GM23338 (cell line): Measurements from ENCODE around the gene CDC6. TPM values are rescaled to one million over a fixed set of nuclear protein-coding genes. Genes with fewer than 3 reads are reported as not detected.

Experiments
- ATAC-seq: fragments of 200-7000 bp; cut with Tn5 transposase; 3 replicates; pipeline ENCODE4 v1.9.1; 2020
- DNase-seq: peaks from one replicate; pipeline ENCODE4 v3.0.0-alpha.2; 2015; ENCODE audit warnings: low spot score
- H2AFZ ChIP-seq: fragments of 200-600 bp; sonication (generic); 2 replicates; pipeline ENCODE4 v1.8.0; 2016; ENCODE audit warnings: antibody characterized with exemption, mild to moderate bottlenecking, moderate library complexity
- H3F3A ChIP-seq: fragments of 200-600 bp; sonication (generic); replicated peaks from 2 replicates; pipeline ENCODE4 v1.8.0; 2017; ENCODE audit warnings: antibody characterized with exemption, mixed run types, low read depth
- H3K27ac ChIP-seq: fragments of 200-600 bp; sonication (generic); 2 replicates; pipeline ENCODE4 v1.6.1; 2016; ENCODE audit warnings: low read depth
- H3K27me3 ChIP-seq: fragments of 200-600 bp; sonication (generic); 2 replicates; pipeline ENCODE4 v1.8.0; 2016; ENCODE audit warnings: mild to moderate bottlenecking, mixed run types, moderate library complexity; ENCODE audit not compliant: insufficient read depth
- H3K36me3 ChIP-seq: fragments of 200-600 bp; sonication (generic); 2 replicates; pipeline ENCODE4 v1.8.0; 2016; ENCODE audit warnings: mild to moderate bottlenecking; ENCODE audit not compliant: insufficient read depth
- H3K4me1 ChIP-seq: fragments of 200-600 bp; sonication (generic); 2 replicates; pipeline ENCODE4 v1.8.0; 2016; ENCODE audit warnings: mild to moderate bottlenecking, moderate library complexity; ENCODE audit not compliant: insufficient read depth
- H3K4me2 ChIP-seq: fragments of 200-600 bp; sonication (generic); 2 replicates; pipeline ENCODE4 v1.7.1; 2017; ENCODE audit warnings: mixed run types
- H3K4me3 ChIP-seq: fragments of 200-600 bp; sonication (generic); 2 replicates; pipeline ENCODE4 v1.6.1; 2016; ENCODE audit warnings: mixed run types
- H3K79me2 ChIP-seq: fragments of 200-600 bp; sonication (generic); replicated peaks from 2 replicates; pipeline ENCODE4 v1.8.0; 2017; ENCODE audit warnings: mild to moderate bottlenecking; ENCODE audit not compliant: insufficient read depth
- H3K9me2 ChIP-seq: fragments of 200-600 bp; sonication (generic); 2 replicates; pipeline ENCODE4 v1.8.0; 2017; ENCODE audit not compliant: insufficient read depth
- H4K20me1 ChIP-seq: fragments of 200-600 bp; sonication (generic); replicated peaks from 2 replicates; pipeline ENCODE4 v1.8.0; 2017; ENCODE audit warnings: mild to moderate bottlenecking; ENCODE audit not compliant: insufficient read depth
- H3K27ac Mint-ChIP-seq: 2 replicates; pipeline ENCODE4 v1.8.0; 2020; ENCODE audit warnings: inconsistent platforms, mild to moderate bottlenecking, moderate library complexity, mixed read lengths
- H3K27me3 Mint-ChIP-seq: 3 replicates; pipeline ENCODE4 v1.8.0; 2022; ENCODE audit warnings: low read depth, mild to moderate bottlenecking, moderate library complexity, mixed read lengths, inconsistent platforms; ENCODE audit not compliant: insufficient read depth, poor library complexity
- H3K36me3 Mint-ChIP-seq: 3 replicates; pipeline ENCODE4 v1.8.0; 2021; ENCODE audit warnings: low read depth, mild to moderate bottlenecking, inconsistent platforms, moderate library complexity, mixed read lengths
- H3K4me1 Mint-ChIP-seq: 3 replicates; pipeline ENCODE4 v1.8.0; 2020; ENCODE audit warnings: mild to moderate bottlenecking, inconsistent platforms, mixed read lengths
- H3K4me3 Mint-ChIP-seq: 3 replicates; pipeline ENCODE4 v1.8.0; 2021; ENCODE audit warnings: moderate library complexity, mild to moderate bottlenecking, inconsistent platforms, mixed read lengths
- H3K9me3 Mint-ChIP-seq: 3 replicates; pipeline ENCODE4 v1.8.0; 2020; ENCODE audit warnings: moderate library complexity, mild to moderate bottlenecking, inconsistent platforms, mixed read lengths
- CREB1 ChIP-seq: fragments of 250-450 bp; sonication (Bioruptor Pico); IDR thresholded peaks from 2 replicates; pipeline ENCODE4 v1.5.0; 2020; ENCODE audit warnings: low read depth, mild to moderate bottlenecking, moderate library complexity
- EZH2 ChIP-seq: fragments of 200-600 bp; sonication (generic); IDR thresholded peaks from one replicate; pipeline ENCODE4 v1.8.0; 2017; ENCODE audit warnings: antibody characterized with exemption, mild to moderate bottlenecking, low read depth; ENCODE audit not compliant: unreplicated experiment
- ZNF331 ChIP-seq: fragments of 250-450 bp; sonication (Bioruptor Pico); IDR thresholded peaks from 2 replicates; pipeline ENCODE4 v1.5.0; 2020; ENCODE audit warnings: low read depth, mild to moderate bottlenecking, moderate library complexity
- ZNF462 ChIP-seq: fragments of 250-450 bp; sonication (Bioruptor Pico); IDR thresholded peaks from 2 replicates; pipeline ENCODE4 v1.5.0; 2020; ENCODE audit warnings: mild to moderate bottlenecking, moderate library complexity
- polyA plus RNA-seq: library from polyadenylated mRNA; unstranded; fragments of >200 nt; fragmentation: Nextera tagmentation; extraction: Ambion mirVana; gene quantifications from 2 replicates; pipeline ENCODE4 v1.2.1, GENCODE V29; 2016
- total RNA-seq: library from RNA; depleted of rRNA; stranded (reverse); fragments of >200 nt; shearing (Covaris generic); gene quantifications from 2 replicates; pipeline ENCODE4 v1.2.3, GENCODE V29; 2014
- TF ChIP-seq, protein P1 (sequence below), 2 experiments: fragments of 200-600 bp in 1 of 2; sonication (generic) in 1 of 2; conservative IDR thresholded peaks; 2 replicates each; pipeline versions ENCODE4 v1.5.1 to v1.6.1; 2016 to 2017; ENCODE audit warnings: antibody characterized with exemption in 2 of 2, low read depth in 2 of 2, mild to moderate bottlenecking in 2 of 2, moderate library complexity in 1 of 2

The CDC6 gene
- total and polyA plus RNA-seq, 2 experiments from 2014 or later: 46.2 to 79.9 TPM

- TF ChIP-seq ZNF462 (no peak), EZH2 (no peak), CREB1 (CRISPR knock-in tag) (no peak)
- TF ChIP-seq, protein P1, sequence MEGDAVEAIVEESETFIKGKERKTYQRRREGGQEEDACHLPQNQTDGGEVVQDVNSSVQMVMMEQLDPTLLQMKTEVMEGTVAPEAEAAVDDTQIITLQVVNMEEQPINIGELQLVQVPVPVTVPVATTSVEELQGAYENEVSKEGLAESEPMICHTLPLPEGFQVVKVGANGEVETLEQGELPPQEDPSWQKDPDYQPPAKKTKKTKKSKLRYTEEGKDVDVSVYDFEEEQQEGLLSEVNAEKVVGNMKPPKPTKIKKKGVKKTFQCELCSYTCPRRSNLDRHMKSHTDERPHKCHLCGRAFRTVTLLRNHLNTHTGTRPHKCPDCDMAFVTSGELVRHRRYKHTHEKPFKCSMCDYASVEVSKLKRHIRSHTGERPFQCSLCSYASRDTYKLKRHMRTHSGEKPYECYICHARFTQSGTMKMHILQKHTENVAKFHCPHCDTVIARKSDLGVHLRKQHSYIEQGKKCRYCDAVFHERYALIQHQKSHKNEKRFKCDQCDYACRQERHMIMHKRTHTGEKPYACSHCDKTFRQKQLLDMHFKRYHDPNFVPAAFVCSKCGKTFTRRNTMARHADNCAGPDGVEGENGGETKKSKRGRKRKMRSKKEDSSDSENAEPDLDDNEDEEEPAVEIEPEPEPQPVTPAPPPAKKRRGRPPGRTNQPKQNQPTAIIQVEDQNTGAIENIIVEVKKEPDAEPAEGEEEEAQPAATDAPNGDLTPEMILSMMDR (conservative IDR thresholded peaks at IDR 0.05; ENCODE audit: low read depth in 2 of 2): no peak
These were observed 39.7 kb upstream of the CDC6 start (continued) for GRCh38 chr17:40247926-40248495.

- Histone ChIP-seq H3K27ac (no peak overlapping the region), H3F3A (peaks cover 9% of the 10 kb centered on the region; the same call in 1 of the 2 replicates), H3K36me3 (no peaks in the 10 kb centered on the region), H3K79me2 (peaks cover 73% of the 10 kb centered on the region), H3K4me1 (no peaks in the 10 kb centered on the region), H3K27me3 (no peaks in the 10 kb centered on the region), H2AFZ (no peak overlapping the region), H4K20me1 (peaks cover 4% of the 10 kb centered on the region; the same call in 1 of the 2 replicates), H3K4me3 (no peak overlapping the region), H3K4me2 (no peak overlapping the region), H3K9me2 (no peaks in the 10 kb centered on the region)
- no peak overlapping the region for H3K27ac Mint-ChIP-seq
- peaks cover 2% of the 10 kb centered on the region for H3K27me3 Mint-ChIP-seq
- no peaks in the 10 kb centered on the region for H3K36me3 Mint-ChIP-seq
- DNase-seq (no peak), ATAC-seq (no peak)
- no peak overlapping the region for H3K4me3 Mint-ChIP-seq
- no peaks in the 10 kb centered on the region for H3K9me3 Mint-ChIP-seq
- H3K4me1 Mint-ChIP-seq: no peaks in the 10 kb centered on the region
- TF ChIP-seq ZNF331 (CRISPR knock-in tag) (no peak), CREB1 (CRISPR knock-in tag) (no peak), EZH2 (no peak)
- TF ChIP-seq, protein P1 (conservative IDR thresholded peaks at IDR 0.05; ENCODE audit: low read depth in 2 of 2): no peak
These were observed 39.2 kb upstream of the CDC6 start for GRCh38 chr17:40248507-40248906.
